Measurements from ENCODE around the gene FGGY. TPM values are rescaled to one million over a fixed set of nuclear protein-coding genes. Genes with fewer than 3 reads are reported as not detected.

The FGGY gene
- total RNA-seq, 1 experiment from 2014 or later = 12.0 TPM

GRCh38 chr1:59539961-59540681 lies 243.2 kb downstream of the FGGY start:
- Mint-ChIP-seq H3K9me3 (peaks cover 6% of the 10 kb centered on the region), H3K4me1 (peaks cover 7% of the 10 kb centered on the region), H3K27ac (no peak overlapping the region), H3K4me3 (no peak overlapping the region), H3K27me3 (ENCODE audit: low read depth) (no peaks in the 10 kb centered on the region), H3K36me3 (peaks cover 4% of the 10 kb centered on the region; the same call in 1 of the 2 replicates)
- ATAC-seq (no peak), DNase-seq (ENCODE audit: low spot score) (no peak)
- TF ChIP-seq ZNF423 (CRISPR knock-in tag; IDR thresholded peaks at IDR 0.05) = no peak
- TF ChIP-seq NFYB (CRISPR knock-in tag; conservative IDR thresholded peaks at IDR 0.05; ENCODE audit: low read depth) = no peak
- TF ChIP-seq CREM (CRISPR knock-in tag; IDR thresholded peaks at IDR 0.05) = no peak
- no peak for TF ChIP-seq ZNF138 (CRISPR knock-in tag; conservative IDR thresholded peaks at IDR 0.05)
- TF ChIP-seq TEAD4 (CRISPR knock-in tag; IDR thresholded peaks at IDR 0.05) = no peak
- TF ChIP-seq ZNF219 (CRISPR knock-in tag; IDR thresholded peaks at IDR 0.05; ENCODE audit: borderline replicate concordance) = no peak
- no peak for TF ChIP-seq RELA (CRISPR knock-in tag; IDR thresholded peaks at IDR 0.05; ENCODE audit: borderline replicate concordance)
- no peak for TF ChIP-seq MYBL2 (CRISPR knock-in tag; IDR thresholded peaks at IDR 0.05)
- POLR2A ChIA-PET = no interaction called here
- CTCF ChIA-PET = no interaction called here

- H3K36me3 Mint-ChIP-seq = peaks cover under 1% of the 10 kb centered on the region; the same call in 1 of the 2 replicates
- H3K27ac Mint-ChIP-seq = no peak overlapping the region
- ChIA-PET CTCF (no interaction called here), POLR2A (no interaction called here)
- peaks cover 2% of the 10 kb centered on the region for H3K9me3 Mint-ChIP-seq
- no peaks in the 10 kb centered on the region for H3K27me3 Mint-ChIP-seq (ENCODE audit: low read depth)
- ATAC-seq = no peak
- no peak for DNase-seq (ENCODE audit: low spot score)
- H3K4me1 Mint-ChIP-seq = peaks cover 7% of the 10 kb centered on the region
- TF ChIP-seq EMX1 (CRISPR knock-in tag; IDR thresholded peaks at IDR 0.05) (no peak), ZBTB21 (CRISPR knock-in tag; IDR thresholded peaks at IDR 0.05; ENCODE audit: borderline replicate concordance) (no peak), GABPB1 (CRISPR knock-in tag; IDR thresholded peaks at IDR 0.05) (no peak), PRRX2 (CRISPR knock-in tag; IDR thresholded peaks at IDR 0.05) (no peak), ZNF219 (CRISPR knock-in tag; IDR thresholded peaks at IDR 0.05; ENCODE audit: borderline replicate concordance) (no peak), ZNF396 (CRISPR knock-in tag; IDR thresholded peaks at IDR 0.05; ENCODE audit: borderline replicate concordance) (no peak), ZNF317 (CRISPR knock-in tag; IDR thresholded peaks at IDR 0.05; ENCODE audit: borderline replicate concordance, low read depth) (no peak), ZNF423 (CRISPR knock-in tag; IDR thresholded peaks at IDR 0.05) (no peak), OVOL2 (CRISPR knock-in tag; IDR thresholded peaks at IDR 0.05; ENCODE audit: borderline replicate concordance) (no peak), IRF2 (CRISPR knock-in tag; IDR thresholded peaks at IDR 0.05; ENCODE audit: borderline replicate concordance, low read depth) (no peak)
- TF ChIP-seq, protein P1, sequence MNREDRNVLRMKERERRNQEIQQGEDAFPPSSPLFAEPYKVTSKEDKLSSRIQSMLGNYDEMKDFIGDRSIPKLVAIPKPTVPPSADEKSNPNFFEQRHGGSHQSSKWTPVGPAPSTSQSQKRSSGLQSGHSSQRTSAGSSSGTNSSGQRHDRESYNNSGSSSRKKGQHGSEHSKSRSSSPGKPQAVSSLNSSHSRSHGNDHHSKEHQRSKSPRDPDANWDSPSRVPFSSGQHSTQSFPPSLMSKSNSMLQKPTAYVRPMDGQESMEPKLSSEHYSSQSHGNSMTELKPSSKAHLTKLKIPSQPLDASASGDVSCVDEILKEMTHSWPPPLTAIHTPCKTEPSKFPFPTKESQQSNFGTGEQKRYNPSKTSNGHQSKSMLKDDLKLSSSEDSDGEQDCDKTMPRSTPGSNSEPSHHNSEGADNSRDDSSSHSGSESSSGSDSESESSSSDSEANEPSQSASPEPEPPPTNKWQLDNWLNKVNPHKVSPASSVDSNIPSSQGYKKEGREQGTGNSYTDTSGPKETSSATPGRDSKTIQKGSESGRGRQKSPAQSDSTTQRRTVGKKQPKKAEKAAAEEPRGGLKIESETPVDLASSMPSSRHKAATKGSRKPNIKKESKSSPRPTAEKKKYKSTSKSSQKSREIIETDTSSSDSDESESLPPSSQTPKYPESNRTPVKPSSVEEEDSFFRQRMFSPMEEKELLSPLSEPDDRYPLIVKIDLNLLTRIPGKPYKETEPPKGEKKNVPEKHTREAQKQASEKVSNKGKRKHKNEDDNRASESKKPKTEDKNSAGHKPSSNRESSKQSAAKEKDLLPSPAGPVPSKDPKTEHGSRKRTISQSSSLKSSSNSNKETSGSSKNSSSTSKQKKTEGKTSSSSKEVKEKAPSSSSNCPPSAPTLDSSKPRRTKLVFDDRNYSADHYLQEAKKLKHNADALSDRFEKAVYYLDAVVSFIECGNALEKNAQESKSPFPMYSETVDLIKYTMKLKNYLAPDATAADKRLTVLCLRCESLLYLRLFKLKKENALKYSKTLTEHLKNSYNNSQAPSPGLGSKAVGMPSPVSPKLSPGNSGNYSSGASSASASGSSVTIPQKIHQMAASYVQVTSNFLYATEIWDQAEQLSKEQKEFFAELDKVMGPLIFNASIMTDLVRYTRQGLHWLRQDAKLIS (CRISPR knock-in tag; IDR thresholded peaks at IDR 0.05; ENCODE audit: borderline replicate concordance) = no peak
- TF ChIP-seq, protein P2, sequence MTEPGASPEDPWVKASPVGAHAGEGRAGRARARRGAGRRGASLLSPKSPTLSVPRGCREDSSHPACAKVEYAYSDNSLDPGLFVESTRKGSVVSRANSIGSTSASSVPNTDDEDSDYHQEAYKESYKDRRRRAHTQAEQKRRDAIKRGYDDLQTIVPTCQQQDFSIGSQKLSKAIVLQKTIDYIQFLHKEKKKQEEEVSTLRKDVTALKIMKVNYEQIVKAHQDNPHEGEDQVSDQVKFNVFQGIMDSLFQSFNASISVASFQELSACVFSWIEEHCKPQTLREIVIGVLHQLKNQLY (CRISPR knock-in tag; IDR thresholded peaks at IDR 0.05) = no peak
- TF ChIP-seq, protein P3, sequence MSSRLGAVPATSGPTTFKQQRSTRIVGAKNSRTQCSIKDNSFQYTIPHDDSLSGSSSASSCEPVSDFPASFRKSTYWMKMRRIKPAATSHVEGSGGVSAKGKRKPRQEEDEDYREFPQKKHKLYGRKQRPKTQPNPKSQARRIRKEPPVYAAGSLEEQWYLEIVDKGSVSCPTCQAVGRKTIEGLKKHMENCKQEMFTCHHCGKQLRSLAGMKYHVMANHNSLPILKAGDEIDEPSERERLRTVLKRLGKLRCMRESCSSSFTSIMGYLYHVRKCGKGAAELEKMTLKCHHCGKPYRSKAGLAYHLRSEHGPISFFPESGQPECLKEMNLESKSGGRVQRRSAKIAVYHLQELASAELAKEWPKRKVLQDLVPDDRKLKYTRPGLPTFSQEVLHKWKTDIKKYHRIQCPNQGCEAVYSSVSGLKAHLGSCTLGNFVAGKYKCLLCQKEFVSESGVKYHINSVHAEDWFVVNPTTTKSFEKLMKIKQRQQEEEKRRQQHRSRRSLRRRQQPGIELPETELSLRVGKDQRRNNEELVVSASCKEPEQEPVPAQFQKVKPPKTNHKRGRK (CRISPR knock-in tag; IDR thresholded peaks at IDR 0.05; ENCODE audit: borderline replicate concordance) = no peak
- TF ChIP-seq, protein P4, sequence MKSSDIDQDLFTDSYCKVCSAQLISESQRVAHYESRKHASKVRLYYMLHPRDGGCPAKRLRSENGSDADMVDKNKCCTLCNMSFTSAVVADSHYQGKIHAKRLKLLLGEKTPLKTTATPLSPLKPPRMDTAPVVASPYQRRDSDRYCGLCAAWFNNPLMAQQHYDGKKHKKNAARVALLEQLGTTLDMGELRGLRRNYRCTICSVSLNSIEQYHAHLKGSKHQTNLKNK (CRISPR knock-in tag; IDR thresholded peaks at IDR 0.05) = no peak
- H3K4me3 Mint-ChIP-seq = no peak overlapping the region
Observed at GRCh38 chr1:59541161-59541560, 244.3 kb downstream of the FGGY start.

Measured in WTC11 (cell line).